GM12878 (cell line): ENCODE results near the gene SUGCT. TPM values are rescaled to one million over a fixed set of nuclear protein-coding genes. Genes with fewer than 3 reads are reported as not detected.
"Not testable (repeated sequence)": the region's sequence is repeated elsewhere in the genome, so short reads cannot be mapped to it uniquely, and the experiment has no call there.

Experiments used
- ATAC-seq: fragments of 200-7000 bp; cut with Tn5 transposase; 3 replicates; pipeline ENCODE4 v1.9.1; 2020; ENCODE audit warnings: mild to moderate bottlenecking, moderate library complexity
- BruUV-seq: library from RNA; stranded (reverse); fragments of 400-500 nt; replicated peaks from 2 replicates; lab custom pipeline; 2021; lab: Mats Ljungman, UMichigan
- CTCF ChIA-PET: fragments of 300-600 bp; sonication (Branson Sonifier 250); formaldehyde crosslinking; extraction: SDS; loops from one replicate; lab custom pipeline; 2021; ENCODE audit warnings: inconsistent platforms; lab: Yijun Ruan, JAX
- POLR2A ChIA-PET: fragments of 350-600 bp; formaldehyde crosslinking; extraction: SDS; loops from one replicate; lab custom pipeline; 2021; ENCODE audit warnings: inconsistent platforms; lab: Charles Lee
- RAD21 ChIA-PET: fragments of 300-600 bp; sonication (Branson Sonifier 250); formaldehyde crosslinking; loops from one replicate; lab custom pipeline; 2023; ENCODE audit warnings: antibody characterized with exemption; ENCODE audit not compliant: unreplicated experiment; lab: Charles Lee
- SMC1A ChIA-PET: fragments of 300-600 bp; sonication (Branson Sonifier 250); formaldehyde crosslinking; loops from one replicate; lab custom pipeline; 2023; ENCODE audit not compliant: unreplicated experiment, uncharacterized antibody; lab: Charles Lee
- DNase-seq: peaks from one replicate; pipeline ENCODE4 v3.0.0-alpha.2; 2011; ENCODE audit warnings: low read depth, low spot score
- FAIRE-seq: peaks from 3 replicates; lab custom pipeline; 2011; peaks lifted over from hg19 to GRCh38; lab: Jason Lieb, UNC
- H2AFZ ChIP-seq: 2 replicates; pipeline ENCODE4 v1.6.0; 2011; ENCODE audit warnings: low read depth, low read length, control low read depth; ENCODE audit not compliant: control insufficient read depth
- H3K27ac ChIP-seq: 2 replicates; pipeline ENCODE4 v1.5.1; 2011; ENCODE audit warnings: control low read depth; ENCODE audit not compliant: control insufficient read depth, insufficient read depth
- H3K27me3 ChIP-seq, 2 experiments: replicated peaks in 1 of 2; 2 replicates each; pipeline versions ENCODE4 v1.6.0 to v1.6.1; 2011; ENCODE audit warnings: low read length in 1 of 2; ENCODE audit not compliant: control insufficient read depth in 2 of 2, insufficient read depth in 2 of 2
- H3K36me3 ChIP-seq, 2 experiments: 2 replicates each; pipeline ENCODE4 v1.5.1; 2011; ENCODE audit warnings: low read length in 1 of 2; ENCODE audit not compliant: control insufficient read depth in 2 of 2, insufficient read depth in 2 of 2
- H3K4me1 ChIP-seq: 2 replicates; pipeline ENCODE4 v1.6.1; 2011; ENCODE audit warnings: mild to moderate bottlenecking, low read length, moderate library complexity, mixed read lengths; ENCODE audit not compliant: control insufficient read depth, insufficient read depth
- H3K4me2 ChIP-seq: 2 replicates; pipeline ENCODE4 v1.6.0; 2011; ENCODE audit warnings: control low read depth; ENCODE audit not compliant: control insufficient read depth, insufficient read depth
- H3K4me3 ChIP-seq: fragments of 200-600 bp; sonication (generic); 2 replicates; pipeline ENCODE4 v1.5.1; 2016
- H3K79me2 ChIP-seq: 2 replicates; pipeline ENCODE4 v1.6.0; 2011; ENCODE audit warnings: low read length; ENCODE audit not compliant: control insufficient read depth, insufficient read depth
- H3K9ac ChIP-seq: 2 replicates; pipeline ENCODE4 v1.8.0; 2011; ENCODE audit warnings: low read length, control low read depth, mixed read lengths; ENCODE audit not compliant: control insufficient read depth, insufficient read depth
- H3K9me3 ChIP-seq: replicated peaks from 3 replicates; pipeline ENCODE4 v1.5.1; 2011; ENCODE audit warnings: mild to moderate bottlenecking, low read length; ENCODE audit not compliant: control insufficient read depth, insufficient read depth
- H4K20me1 ChIP-seq: 2 replicates; pipeline ENCODE4 v1.6.0; 2011; ENCODE audit not compliant: control insufficient read depth, insufficient read depth
- CUX1 ChIP-seq: IDR thresholded peaks from 2 replicates; pipeline ENCODE4 v1.6.1; 2012; ENCODE audit warnings: improper control_type of control experiment, low read depth, low read length; ENCODE audit not compliant: insufficient replicate concordance
- MLLT1 ChIP-seq: fragments of 450-650 bp; IDR thresholded peaks from 2 replicates; pipeline ENCODE4 v1.6.1; 2016; ENCODE audit warnings: mild to moderate bottlenecking
- WGBS: methylation state at CpG from one replicate; pipeline ENCODE4 v1.1.6; 2016; ENCODE audit warnings: low lambda C conversion rate; ENCODE audit not compliant: insufficient replicate concordance, insufficient coverage; ENCODE audit errors: missing lambda C conversion rate; 5-methylcytosine and 5-hydroxymethylcytosine counted together
- in situ Hi-C: fragments of 300-500 bp; cut with MboI; formaldehyde crosslinking; loops from 9 replicates; pipeline ENCODE4 v1.14.3; 2018; ENCODE audit warnings: mixed read lengths
- intact Hi-C: fragments of 100-400 bp; cut with micrococcal nuclease; formaldehyde crosslinking; loops from one replicate; pipeline ENCODE4 v1.14.2; 2022; ENCODE audit not compliant: unreplicated experiment
- polyA plus RNA-seq, 11 experiments: library from polyadenylated mRNA; depleted of rRNA in 4 of 11; unstranded in 6 of 11; stranded (reverse) in 5 of 11; fragments of >200 nt; fragmentation: Nextera tagmentation in 4 of 11; fragmentation: Illumina TruSeq in 1 of 11; extraction: Ambion mirVana in 4 of 11; extraction: Trizol in 1 of 11; gene quantifications; 1 replicate in 1 of 11; 2 replicates in 10 of 11; pipeline versions ENCODE4 v1.2.1 to v1.2.3, GENCODE V29; 2011 to 2016; ENCODE audit warnings: inconsistent platforms in 2 of 11, missing spikeins in 2 of 11, low read depth in 1 of 11
- total RNA-seq, 4 experiments: library from RNA; depleted of rRNA in 3 of 4; stranded (reverse); fragments of >200 nt in 3 of 4; fragmentation: Illumina TruSeq in 1 of 4; extraction: Trizol in 1 of 4; gene quantifications; 2 replicates each; pipeline versions ENCODE4 v1.2.1 to v1.2.3, GENCODE V29; 2013 to 2021
- TF ChIP-seq, protein P1 (sequence below): IDR thresholded peaks from 2 replicates; pipeline ENCODE4 v1.6.1; 2012; ENCODE audit warnings: low read depth, low read length, improper control_type of control experiment

The SUGCT gene
- total and polyA plus RNA-seq, 10 of the 15 experiments (the other 5 are each of a cell fraction or from before 2014, with no cell fraction given): 0.08 to 1.2 (median 0.67) TPM; not detected in 1

GRCh38 chr7:40248681-40249080 is 113.9 kb downstream of the SUGCT start (continued):
- TF ChIP-seq CUX1 (no peak), MLLT1 (no peak)
- TF ChIP-seq, protein P1, sequence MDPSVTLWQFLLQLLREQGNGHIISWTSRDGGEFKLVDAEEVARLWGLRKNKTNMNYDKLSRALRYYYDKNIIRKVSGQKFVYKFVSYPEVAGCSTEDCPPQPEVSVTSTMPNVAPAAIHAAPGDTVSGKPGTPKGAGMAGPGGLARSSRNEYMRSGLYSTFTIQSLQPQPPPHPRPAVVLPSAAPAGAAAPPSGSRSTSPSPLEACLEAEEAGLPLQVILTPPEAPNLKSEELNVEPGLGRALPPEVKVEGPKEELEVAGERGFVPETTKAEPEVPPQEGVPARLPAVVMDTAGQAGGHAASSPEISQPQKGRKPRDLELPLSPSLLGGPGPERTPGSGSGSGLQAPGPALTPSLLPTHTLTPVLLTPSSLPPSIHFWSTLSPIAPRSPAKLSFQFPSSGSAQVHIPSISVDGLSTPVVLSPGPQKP: no peak

DNA sequence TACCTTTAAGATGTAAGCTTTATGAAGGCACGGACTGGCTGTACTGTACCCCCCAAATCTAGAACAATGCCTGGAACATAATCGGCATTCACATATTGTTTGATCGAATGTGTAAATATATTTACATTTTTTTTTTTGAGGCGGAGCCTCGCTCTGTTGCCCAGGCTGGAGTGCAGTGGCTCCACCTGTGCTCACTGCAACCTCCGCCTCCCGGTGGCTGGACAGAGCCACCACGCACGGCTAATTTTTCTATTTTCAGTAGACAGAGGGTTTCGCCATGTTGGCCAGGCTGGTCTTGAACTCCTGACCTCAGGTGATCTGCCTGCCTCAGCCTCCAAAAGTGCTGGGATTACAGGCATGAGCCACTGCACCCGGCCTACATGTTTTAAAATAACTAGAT is 118.6 kb downstream of the SUGCT start:
- in situ Hi-C loops, BruUV-seq, H4K20me1 ChIP-seq, H2AFZ ChIP-seq, H3K4me2 ChIP-seq, H3K4me3 ChIP-seq, H3K4me1 ChIP-seq, H3K9ac ChIP-seq, H3K36me3 ChIP-seq, ATAC-seq, intact Hi-C loops, H3K79me2 ChIP-seq, POLR2A ChIA-PET, H3K27ac ChIP-seq, CTCF ChIA-PET, FAIRE-seq, H3K27me3 ChIP-seq, H3K9me3 ChIP-seq, DNase-seq, RAD21 ChIA-PET: not testable (repeated sequence)
- 43% methylated on average over 11 of the region's 11 CpGs for WGBS
- SMC1A ChIA-PET: interaction anchor here (0.6 kb wide), 1 partner anchor 1223 kb away, joined by 4 read pairs; no protein-coding TSS in a partner anchor
